Mucosa of rectum (tissue), 2 donors: Measurements from ENCODE around the gene FRMPD1.

ENCODE experiments used
- H3K27ac ChIP-seq, 2 donors: one replicate each; pipeline ENCODE4 v1.7.0; 2013; ENCODE audit warnings: inconsistent platforms in 2 of 2, low read depth in 2 of 2, low read length in 2 of 2
- H3K27me3 ChIP-seq, 2 donors: one replicate each; pipeline ENCODE4 v1.7.0; 2013; ENCODE audit warnings: low read length in 2 of 2; ENCODE audit not compliant: control insufficient read depth in 2 of 2, insufficient read depth in 2 of 2
- H3K36me3 ChIP-seq, 2 donors: one replicate each; pipeline ENCODE4 v1.7.0; 2013; ENCODE audit warnings: low read length in 2 of 2; ENCODE audit not compliant: control insufficient read depth in 2 of 2, insufficient read depth in 2 of 2
- H3K4me1 ChIP-seq, 2 donors: one replicate each; pipeline ENCODE4 v1.7.0; 2013; ENCODE audit warnings: low read length in 2 of 2, mild to moderate bottlenecking in 1 of 2; ENCODE audit not compliant: control insufficient read depth in 2 of 2, insufficient read depth in 2 of 2
- H3K4me3 ChIP-seq, 2 donors: one replicate each; pipeline ENCODE4 v1.7.0; 2013; ENCODE audit warnings: low read length in 2 of 2
- H3K9ac ChIP-seq, 2 donors: one replicate each; pipeline ENCODE4 v1.7.0; 2013; ENCODE audit warnings: low read length in 2 of 2, low read depth in 1 of 2, mild to moderate bottlenecking in 1 of 2
- H3K9me3 ChIP-seq, 2 donors: one replicate each; pipeline ENCODE4 v1.7.0; 2013; ENCODE audit warnings: low read length in 2 of 2; ENCODE audit not compliant: control insufficient read depth in 2 of 2
- donor health status: healthy.
- donor health status: Normal muscosa, but diverticular disease.

The FRMPD1 gene

DNA sequence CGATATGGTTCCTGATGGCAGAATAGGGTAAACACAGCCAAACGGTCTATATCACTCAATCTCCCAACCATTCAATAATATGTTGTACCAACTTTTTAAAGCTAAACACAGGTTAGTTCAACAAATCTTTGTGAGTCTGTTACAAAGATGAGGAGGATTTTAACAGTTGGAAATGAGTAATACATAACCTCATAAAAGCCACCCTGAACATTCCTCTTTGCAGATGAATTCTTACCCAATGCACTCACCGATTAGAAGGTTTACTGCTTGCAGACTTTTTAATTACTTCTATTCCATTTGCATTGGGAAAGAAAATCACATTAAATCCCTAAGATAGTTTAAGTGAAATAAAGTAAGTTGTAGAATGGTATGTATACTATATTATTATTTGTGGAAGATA is 79.5 kb downstream of the FRMPD1 start:
- Histone ChIP-seq H3K4me3 (no peak overlapping the region), H3K27me3 (peaks cover 0 to 4% of the 10 kb centered on the region in 2 donors), H3K9ac (no peak overlapping the region), H3K27ac (no peak overlapping the region), H3K9me3 (no peaks in the 10 kb centered on the region), H3K4me1 (no peaks in the 10 kb centered on the region), H3K36me3 (no peaks in the 10 kb centered on the region)

DNA sequence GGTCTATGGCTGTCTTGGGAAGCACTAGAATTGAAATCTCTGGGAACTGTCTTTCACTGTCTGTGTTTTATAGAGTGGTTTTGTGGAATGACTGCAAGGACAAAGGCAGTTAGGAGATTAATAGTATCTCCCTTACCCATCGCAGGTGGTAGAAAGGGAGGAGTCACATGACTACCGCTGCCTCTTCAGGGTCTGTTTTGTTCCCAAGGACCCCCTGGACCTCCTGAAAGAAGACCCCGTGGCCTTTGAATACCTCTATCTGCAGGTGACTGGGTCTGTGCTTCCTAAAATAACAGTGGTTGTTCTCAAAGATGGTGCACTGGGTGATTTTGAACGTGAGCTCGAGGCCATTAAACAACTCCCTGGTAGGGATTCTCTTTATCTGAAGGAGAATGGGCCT is 80.1 kb downstream of the FRMPD1 start:
- Histone ChIP-seq H3K9ac (no peak overlapping the region), H3K27ac (no peak overlapping the region)

DNA sequence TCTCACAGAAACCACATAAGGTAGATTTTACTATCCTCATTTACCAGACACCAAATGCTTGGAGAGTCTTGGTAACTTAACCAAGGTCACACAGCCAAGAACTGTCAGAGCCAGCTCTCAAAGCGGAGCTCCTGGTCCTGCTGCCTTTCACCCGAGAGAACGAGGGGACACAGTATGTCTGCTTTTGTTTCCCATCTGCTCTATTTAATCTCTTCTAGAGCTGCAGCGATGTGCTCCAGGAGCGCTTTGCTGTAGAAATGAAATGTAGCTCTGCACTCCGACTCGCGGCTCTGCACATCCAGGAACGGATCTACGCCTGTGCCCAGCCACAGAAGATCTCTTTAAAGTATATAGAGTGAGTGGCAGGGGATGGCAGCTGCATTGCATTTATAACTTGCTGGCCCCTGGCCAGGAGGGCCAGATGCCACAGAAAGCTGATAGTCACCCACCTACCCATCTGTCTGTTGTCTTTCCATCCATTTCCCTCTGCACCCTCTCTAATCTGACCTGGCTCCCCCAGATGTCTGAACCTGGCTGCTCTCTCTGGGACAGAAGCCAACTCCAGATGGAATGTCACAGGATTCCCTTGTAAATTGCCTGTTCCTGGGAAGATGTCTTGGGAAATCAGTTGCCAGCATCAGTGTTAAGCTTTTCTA is 81.5 kb downstream of the FRMPD1 start:
- H3K36me3 ChIP-seq: no peaks in the 10 kb centered on the region
- H3K9me3 ChIP-seq: no peaks in the 10 kb centered on the region
- H3K27ac ChIP-seq: no peak overlapping the region
- no peaks in the 10 kb centered on the region for H3K4me1 ChIP-seq
- H3K27me3 ChIP-seq: peaks cover 0 to 4% of the 10 kb centered on the region in 2 donors
- H3K4me3 ChIP-seq: no peak overlapping the region
- no peak overlapping the region for H3K9ac ChIP-seq

More for the DNA sequence above, 80.1 kb downstream of the FRMPD1 start:
- no peaks in the 10 kb centered on the region for H3K9me3 ChIP-seq
- H3K27me3 ChIP-seq: peaks cover 0 to 4% of the 10 kb centered on the region in 2 donors
- no peak overlapping the region for H3K4me3 ChIP-seq
- no peaks in the 10 kb centered on the region for H3K4me1 ChIP-seq
- H3K36me3 ChIP-seq: no peaks in the 10 kb centered on the region

DNA sequence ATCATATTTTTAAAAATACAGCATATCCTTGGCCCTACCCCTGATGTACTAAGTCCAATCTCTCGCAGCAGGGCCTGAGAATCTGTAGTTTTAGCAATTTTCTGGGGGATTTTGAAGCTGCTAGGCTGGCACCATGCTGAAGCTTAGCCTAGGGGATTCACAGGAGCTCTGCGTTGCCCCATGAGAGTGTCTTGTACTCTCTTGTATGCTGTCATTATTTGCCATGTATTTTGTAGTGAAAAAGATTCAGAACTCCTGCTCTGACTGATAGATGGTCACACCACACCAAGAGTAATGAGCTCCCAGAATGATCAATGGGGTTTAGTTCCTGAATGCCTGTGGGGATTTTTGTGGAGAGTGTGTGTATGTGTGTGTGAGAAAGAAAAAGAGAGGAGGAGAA is 82.2 kb downstream of the FRMPD1 start:
- H3K4me1 ChIP-seq: no peaks in the 10 kb centered on the region
- peaks cover 0 to 4% of the 10 kb centered on the region in 2 donors for H3K27me3 ChIP-seq
- no peaks in the 10 kb centered on the region for H3K36me3 ChIP-seq
- H3K9ac ChIP-seq: no peak overlapping the region
- H3K27ac ChIP-seq: no peak overlapping the region
- H3K9me3 ChIP-seq: no peaks in the 10 kb centered on the region
- no peak overlapping the region for H3K4me3 ChIP-seq

DNA sequence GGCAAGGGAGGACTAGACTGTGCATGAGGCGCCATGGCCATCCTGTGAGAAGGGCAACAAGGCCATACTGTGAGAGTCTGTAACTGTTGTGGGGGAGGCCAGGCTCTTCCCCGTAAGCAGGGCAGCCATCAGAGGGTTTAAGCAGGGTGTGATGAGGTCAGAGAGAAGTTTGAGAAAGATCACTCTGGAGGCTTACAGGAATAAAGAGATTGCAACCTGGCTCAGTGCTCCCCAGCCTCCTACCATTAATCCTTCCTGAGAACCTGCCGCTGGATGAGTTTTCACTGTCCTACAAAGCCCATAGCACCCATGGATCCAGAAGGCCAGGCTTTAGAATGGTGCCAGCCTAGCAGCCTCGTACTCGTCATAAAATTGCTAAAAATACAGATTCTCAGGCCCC is 88.5 kb downstream of the FRMPD1 start:
- Histone ChIP-seq H3K36me3 (no peaks in the 10 kb centered on the region), H3K27ac (no peak overlapping the region), H3K27me3 (no peaks in the 10 kb centered on the region), H3K4me3 (no peak overlapping the region), H3K4me1 (no peaks in the 10 kb centered on the region), H3K9me3 (no peaks in the 10 kb centered on the region), H3K9ac (no peak overlapping the region)

DNA sequence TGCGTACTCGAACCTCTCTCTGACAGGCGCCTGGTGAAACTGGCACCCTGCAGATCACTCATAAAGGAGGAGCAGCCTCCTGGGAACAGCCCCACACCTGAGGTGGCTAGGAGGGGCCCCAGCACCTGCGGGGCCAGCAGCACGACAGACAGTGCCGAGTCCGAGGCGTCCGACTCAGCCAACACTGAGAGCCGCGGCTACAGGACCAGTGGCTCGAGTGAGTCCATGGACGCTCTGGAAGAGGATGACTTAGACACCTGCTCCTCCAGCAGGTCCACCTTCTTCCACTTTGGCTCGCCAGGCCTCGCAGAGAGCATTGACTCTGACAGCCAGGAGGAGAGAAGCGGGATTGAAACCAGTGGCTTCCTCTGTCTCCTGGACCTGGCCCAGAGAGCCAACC is 89.4 kb downstream of the FRMPD1 start:
- Histone ChIP-seq H3K36me3 (no peaks in the 10 kb centered on the region), H3K27me3 (no peaks in the 10 kb centered on the region), H3K4me1 (no peaks in the 10 kb centered on the region), H3K27ac (no peak overlapping the region), H3K9me3 (no peaks in the 10 kb centered on the region), H3K9ac (no peak overlapping the region), H3K4me3 (no peak overlapping the region)

DNA sequence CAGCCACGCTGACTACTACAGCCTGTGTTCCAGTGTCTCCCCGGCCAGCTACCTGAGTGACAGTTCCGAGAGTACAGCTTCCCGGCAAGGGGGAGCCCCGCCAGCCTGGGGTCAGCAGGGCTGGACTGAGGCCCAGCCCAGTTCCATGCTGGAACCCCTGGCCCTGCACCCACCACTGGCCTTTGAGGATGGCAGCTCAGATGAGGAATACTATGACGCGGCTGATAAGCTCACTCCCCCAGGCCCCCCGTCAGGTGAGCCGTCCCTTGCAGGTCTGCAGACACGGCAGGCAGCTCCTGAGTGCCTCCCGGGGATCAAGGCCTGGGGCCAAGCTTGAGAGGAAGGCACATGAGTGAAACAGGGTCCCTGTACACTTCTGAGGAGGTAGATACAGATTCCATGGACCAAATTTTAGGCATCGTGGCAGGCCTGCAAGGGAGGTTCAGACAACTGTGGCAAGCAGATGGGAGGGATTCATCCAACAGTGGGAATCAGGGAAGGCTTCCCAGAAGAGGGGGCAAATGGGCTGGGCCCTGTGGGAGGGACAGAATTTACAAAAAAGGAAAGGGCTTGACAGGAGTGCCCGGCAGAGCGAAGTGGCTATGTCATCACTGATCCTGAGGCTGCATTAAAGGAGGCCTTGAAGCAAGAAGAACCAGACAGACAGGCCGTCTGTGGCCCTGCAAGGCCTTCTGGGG is 90.0 kb downstream of the FRMPD1 start:
- H3K4me1 ChIP-seq: no peaks in the 10 kb centered on the region
- no peak overlapping the region for H3K9ac ChIP-seq
- no peaks in the 10 kb centered on the region for H3K36me3 ChIP-seq
- H3K9me3 ChIP-seq: no peaks in the 10 kb centered on the region
- no peak overlapping the region for H3K27ac ChIP-seq
- H3K4me3 ChIP-seq: no peak overlapping the region
- H3K27me3 ChIP-seq: no peaks in the 10 kb centered on the region

DNA sequence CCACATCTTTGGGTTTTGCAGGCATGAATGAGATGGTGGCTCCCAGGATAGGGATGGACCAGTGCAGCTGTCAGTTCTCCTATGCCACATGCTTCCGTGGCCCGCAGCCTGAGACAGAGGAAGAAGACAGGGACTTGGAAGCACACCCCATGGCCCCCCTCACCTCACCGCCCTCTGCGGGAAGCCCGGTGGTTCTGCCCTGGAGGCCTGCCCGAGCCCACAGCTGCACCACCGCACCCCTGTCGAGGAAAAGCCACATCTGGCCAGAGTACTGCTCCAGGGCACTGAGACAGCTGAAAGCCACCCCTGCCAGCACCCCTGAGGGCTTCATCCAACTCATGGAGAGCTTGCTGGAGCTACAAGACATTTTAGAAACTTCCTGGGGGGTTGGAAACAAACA is 95.2 kb downstream of the FRMPD1 start:
- Histone ChIP-seq H3K4me1 (no peaks in the 10 kb centered on the region), H3K27me3 (no peaks in the 10 kb centered on the region), H3K36me3 (no peaks in the 10 kb centered on the region), H3K9ac (no peak overlapping the region), H3K9me3 (no peaks in the 10 kb centered on the region), H3K4me3 (no peak overlapping the region), H3K27ac (no peak overlapping the region)

DNA sequence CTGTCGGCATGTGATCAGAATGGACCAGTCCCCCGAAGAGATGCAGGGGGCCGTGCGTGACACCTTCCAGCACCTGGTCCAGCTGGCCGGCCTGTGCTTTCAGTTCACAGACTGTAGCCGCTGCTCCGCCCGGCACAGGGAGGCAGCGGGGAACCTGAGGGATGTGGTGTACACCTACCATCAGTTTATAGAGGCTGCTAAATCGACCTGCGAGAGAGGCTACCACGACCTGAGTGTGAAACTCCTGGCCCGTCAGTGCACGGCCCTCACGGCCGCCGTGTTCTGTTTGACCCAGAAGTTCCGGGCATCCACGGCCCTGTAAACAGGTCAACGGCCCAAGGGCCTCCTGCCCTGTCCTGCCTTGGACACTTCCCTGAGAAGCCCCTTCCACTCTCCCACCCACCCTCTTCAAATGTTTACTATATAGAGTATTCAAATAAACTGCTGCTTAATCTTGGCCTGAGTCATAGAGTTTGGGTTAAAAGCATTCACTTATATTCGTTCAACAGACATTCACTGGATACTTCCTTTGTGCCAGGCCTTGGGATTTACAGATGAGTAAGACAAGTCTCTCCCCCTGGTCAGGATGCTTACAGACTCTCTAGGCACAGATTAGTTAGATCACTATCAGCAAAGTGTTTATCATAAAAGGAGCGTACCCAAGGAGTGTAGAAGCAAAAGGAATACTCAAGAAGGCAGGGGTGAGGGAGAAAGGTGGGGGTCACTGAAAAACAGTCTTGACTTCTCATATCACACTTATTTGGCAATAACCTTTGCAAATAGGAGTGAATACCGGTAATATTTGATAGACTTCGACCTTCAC is 95.9 kb downstream of the FRMPD1 start:
- Histone ChIP-seq H3K27ac (no peak overlapping the region), H3K4me3 (no peak overlapping the region), H3K36me3 (no peaks in the 10 kb centered on the region), H3K9ac (no peak overlapping the region), H3K27me3 (no peaks in the 10 kb centered on the region), H3K4me1 (no peaks in the 10 kb centered on the region), H3K9me3 (no peaks in the 10 kb centered on the region)

DNA sequence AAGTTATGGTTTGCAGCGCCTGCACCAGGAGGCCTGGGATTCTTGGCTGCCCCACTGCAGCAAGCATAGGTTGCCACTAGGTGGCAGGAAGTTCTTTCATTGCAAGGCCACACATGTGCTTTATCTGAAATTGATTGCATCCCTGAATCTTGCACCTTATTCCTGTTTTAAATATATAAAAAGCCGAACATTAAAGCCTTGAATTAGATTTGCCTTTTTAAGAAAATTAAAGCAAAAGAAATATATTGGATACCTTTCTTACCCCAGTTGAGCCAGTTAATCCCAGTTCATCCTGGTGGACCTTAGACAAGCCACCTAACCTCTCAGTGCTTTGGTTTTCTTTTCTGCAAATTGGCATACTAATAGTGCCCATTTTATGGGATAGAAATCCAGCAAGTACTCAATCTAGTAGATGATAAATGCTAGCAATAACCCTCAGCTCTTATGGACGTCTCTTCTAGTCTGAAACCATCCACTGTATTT is 96.6 kb downstream of the FRMPD1 start:
- Histone ChIP-seq H3K4me3 (no peak overlapping the region), H3K9ac (no peak overlapping the region), H3K4me1 (no peaks in the 10 kb centered on the region), H3K27me3 (no peaks in the 10 kb centered on the region), H3K36me3 (no peaks in the 10 kb centered on the region), H3K9me3 (no peaks in the 10 kb centered on the region), H3K27ac (no peak overlapping the region)
